Breast epithelium (tissue), 4 donors: Measurements from ENCODE around the gene TMEM82. TPM values are rescaled to one million over a fixed set of nuclear protein-coding genes. Genes with fewer than 3 reads are reported as not detected.

Source experiments
- DNase-seq, 2 donors: peaks; one replicate each; pipeline ENCODE4 v3.0.0-alpha.2; 2019; ENCODE audit warnings: low spot score in 2 of 2
- H3K27ac ChIP-seq, 2 donors: fragments of 200-600 bp; sonication (generic) in 1 of 2; one replicate each; pipeline ENCODE4 v1.5.1; 2016 to 2019; ENCODE audit warnings: mild to moderate bottlenecking in 1 of 2
- H3K27me3 ChIP-seq, 2 donors: fragments of 200-600 bp; sonication (generic) in 1 of 2; one replicate each; pipeline versions ENCODE4 v1.5.1 to v1.6.0; 2017 to 2019; ENCODE audit warnings: control low read depth in 1 of 2, mild to moderate bottlenecking in 1 of 2
- H3K36me3 ChIP-seq: fragments of 200-600 bp; one replicate; pipeline ENCODE4 v1.5.1; 2019
- H3K4me1 ChIP-seq, 2 donors: fragments of 200-600 bp; sonication (generic); one replicate each; pipeline ENCODE4 v1.5.1; 2016 to 2019; ENCODE audit warnings: control low read depth in 1 of 2
- H3K4me3 ChIP-seq, 3 donors: fragments of 200-600 bp; sonication (generic); 1 replicate in 2 of 3; 2 replicates in 1 of 3; pipeline ENCODE4 v1.5.1; 2016 to 2019; ENCODE audit warnings: mild to moderate bottlenecking in 3 of 3, moderate library complexity in 2 of 3
- H3K9me3 ChIP-seq, 2 donors: fragments of 200-600 bp; sonication (generic) in 1 of 2; one replicate each; pipeline ENCODE4 v1.5.1; 2016 to 2019; ENCODE audit warnings: control low read depth in 1 of 2
- POLR2A ChIP-seq: fragments of 450-650 bp; IDR thresholded peaks from one replicate; pipeline ENCODE4 v1.6.1; 2016; ENCODE audit warnings: antibody characterized with exemption, mild to moderate bottlenecking, moderate library complexity
- POLR2AphosphoS5 ChIP-seq, 3 donors: sonication (generic); formaldehyde crosslinking; IDR thresholded peaks; one replicate each; pipeline ENCODE4 v1.6.1; 2017; ENCODE audit warnings: antibody characterized with exemption in 3 of 3
- intact Hi-C: fragments of 100-400 bp; cut with DNase I; formaldehyde crosslinking; loops from one replicate; pipeline ENCODE4 v1.15.1; 2023; ENCODE audit warnings: low total_unique reads
- total RNA-seq, 3 donors: library from RNA; depleted of rRNA; stranded (reverse); fragments of >200 nt; gene quantifications; one replicate each; pipeline ENCODE4 v1.1.0, GENCODE V29; 2016
- TF ChIP-seq, protein P1 (sequence below), 3 donors: fragments of 450-650 bp; IDR thresholded peaks; one replicate each; pipeline ENCODE4 v1.5.1; 2016 to 2017; ENCODE audit warnings: antibody characterized with exemption in 3 of 3, mild to moderate bottlenecking in 3 of 3, moderate library complexity in 3 of 3

Gene TMEM82
- total RNA-seq, 3 donors from 2014 or later = not detected

GRCh38 chr1:15714406-15715136 is 27.7 kb upstream of the TMEM82 start:
- Histone ChIP-seq H3K4me1 (peaks cover 0 to 10% of the 10 kb centered on the region in 2 donors), H3K9me3 (no peaks in the 10 kb centered on the region), H3K36me3 (peaks cover 6% of the 10 kb centered on the region), H3K27me3 (no peaks in the 10 kb centered on the region), H3K27ac (peak overlapping the region; percentile 54 to 69), H3K4me3 (no peak overlapping the region)
- DNase-seq = no peak
- TF ChIP-seq POLR2A (no peak), POLR2AphosphoS5 (IDR thresholded peaks at IDR 0.05) (no peak)
- TF ChIP-seq, protein P1, sequence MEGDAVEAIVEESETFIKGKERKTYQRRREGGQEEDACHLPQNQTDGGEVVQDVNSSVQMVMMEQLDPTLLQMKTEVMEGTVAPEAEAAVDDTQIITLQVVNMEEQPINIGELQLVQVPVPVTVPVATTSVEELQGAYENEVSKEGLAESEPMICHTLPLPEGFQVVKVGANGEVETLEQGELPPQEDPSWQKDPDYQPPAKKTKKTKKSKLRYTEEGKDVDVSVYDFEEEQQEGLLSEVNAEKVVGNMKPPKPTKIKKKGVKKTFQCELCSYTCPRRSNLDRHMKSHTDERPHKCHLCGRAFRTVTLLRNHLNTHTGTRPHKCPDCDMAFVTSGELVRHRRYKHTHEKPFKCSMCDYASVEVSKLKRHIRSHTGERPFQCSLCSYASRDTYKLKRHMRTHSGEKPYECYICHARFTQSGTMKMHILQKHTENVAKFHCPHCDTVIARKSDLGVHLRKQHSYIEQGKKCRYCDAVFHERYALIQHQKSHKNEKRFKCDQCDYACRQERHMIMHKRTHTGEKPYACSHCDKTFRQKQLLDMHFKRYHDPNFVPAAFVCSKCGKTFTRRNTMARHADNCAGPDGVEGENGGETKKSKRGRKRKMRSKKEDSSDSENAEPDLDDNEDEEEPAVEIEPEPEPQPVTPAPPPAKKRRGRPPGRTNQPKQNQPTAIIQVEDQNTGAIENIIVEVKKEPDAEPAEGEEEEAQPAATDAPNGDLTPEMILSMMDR (IDR thresholded peaks at IDR 0.05) = no peak
- intact Hi-C loops = no loop called here

DNA sequence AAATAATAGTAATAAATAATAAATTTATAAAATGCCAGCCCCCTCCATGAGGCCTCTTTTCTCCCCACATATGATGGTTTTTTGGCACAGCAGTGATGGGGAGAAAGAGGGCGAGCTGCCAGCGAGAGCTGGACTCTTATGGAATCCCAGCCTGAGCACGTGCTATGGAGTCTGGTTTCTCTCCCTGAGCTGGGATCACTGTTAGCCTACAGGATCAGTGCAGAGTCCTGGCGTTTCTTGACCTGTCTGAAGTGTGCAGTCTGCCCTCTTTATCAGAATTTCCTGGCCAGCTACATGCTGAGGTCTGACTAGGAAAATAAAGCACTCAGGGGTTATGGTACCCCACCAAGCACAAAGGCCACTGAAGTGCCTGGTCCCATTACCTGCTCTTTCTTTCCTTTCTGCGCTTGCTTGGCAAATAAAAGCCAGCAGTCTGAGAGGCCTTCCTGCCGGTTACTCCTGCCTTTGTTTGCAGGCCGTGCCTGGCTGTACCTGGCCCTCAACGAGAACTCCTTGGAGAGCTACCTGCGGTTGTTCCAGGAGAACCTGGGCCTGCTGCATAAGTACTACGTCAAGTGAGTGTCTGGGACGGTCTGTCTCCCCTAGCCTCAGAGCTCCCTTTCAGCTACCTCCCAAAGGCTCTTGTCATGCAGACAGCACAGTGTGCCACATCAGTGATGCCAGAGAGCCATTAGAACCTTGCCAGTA is 24.7 kb upstream of the TMEM82 start:
- H3K4me3 ChIP-seq = no peak overlapping the region
- no peak for DNase-seq
- H3K27ac ChIP-seq = no peak overlapping the region
- no peaks in the 10 kb centered on the region for H3K9me3 ChIP-seq
- intact Hi-C loops = no loop called here
- H3K27me3 ChIP-seq = no peaks in the 10 kb centered on the region
- peaks cover 0 to 10% of the 10 kb centered on the region in 2 donors for H3K4me1 ChIP-seq
- TF ChIP-seq POLR2AphosphoS5 (IDR thresholded peaks at IDR 0.05) (no peak), POLR2A (no peak)
- TF ChIP-seq, protein P1 (IDR thresholded peaks at IDR 0.05) = no peak
- H3K36me3 ChIP-seq = peaks cover 6% of the 10 kb centered on the region

GRCh38 chr1:15718199-15718601 is 24.1 kb upstream of the TMEM82 start:
- DNase-seq = no peak
- H3K4me3 ChIP-seq = no peak overlapping the region
- no peaks in the 10 kb centered on the region for H3K27me3 ChIP-seq
- H3K36me3 ChIP-seq = peaks cover 6% of the 10 kb centered on the region
- intact Hi-C loops = no loop called here
- H3K27ac ChIP-seq = no peak overlapping the region
- TF ChIP-seq POLR2A (no peak), POLR2AphosphoS5 (IDR thresholded peaks at IDR 0.05) (no peak)
- TF ChIP-seq, protein P1 (IDR thresholded peaks at IDR 0.05) = no peak
- H3K4me1 ChIP-seq = peaks cover 0 to 10% of the 10 kb centered on the region in 2 donors
- no peaks in the 10 kb centered on the region for H3K9me3 ChIP-seq

DNA sequence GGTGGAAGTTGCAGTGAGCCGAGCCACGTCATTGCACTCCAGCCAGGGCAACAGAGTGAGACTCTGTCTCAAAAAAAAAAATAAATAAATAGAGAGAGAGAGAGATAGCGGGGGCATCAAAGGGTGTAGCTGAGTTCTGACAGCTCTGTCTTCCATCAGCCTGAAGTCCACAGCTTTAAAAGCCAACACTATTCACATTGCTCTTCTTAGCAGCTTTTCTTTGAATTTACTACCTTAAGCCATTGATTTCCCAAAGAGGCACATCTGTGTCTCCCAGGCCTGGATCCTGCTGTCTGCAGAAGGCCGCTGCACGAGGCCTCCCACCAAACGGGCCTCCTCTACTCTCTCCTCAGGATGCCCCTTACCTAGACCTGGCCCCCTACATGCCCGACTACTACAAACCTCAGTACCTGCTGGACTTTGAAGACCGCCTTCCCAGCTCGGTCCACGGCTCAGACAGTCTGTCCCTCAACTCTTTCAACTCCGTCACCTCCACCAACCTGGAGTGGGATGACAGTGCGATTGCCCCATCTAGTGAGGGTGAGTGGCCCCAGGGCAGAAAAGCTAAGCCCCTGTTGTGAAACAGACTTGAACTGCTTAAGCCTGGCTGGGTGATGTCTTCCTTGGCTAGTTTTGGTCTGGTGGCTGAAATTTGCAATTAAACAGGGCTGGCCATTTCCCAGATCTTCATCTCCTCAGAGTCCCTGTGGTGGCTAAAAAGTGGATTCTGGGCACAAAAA is 22.7 kb upstream of the TMEM82 start:
- no peak overlapping the region for H3K4me3 ChIP-seq
- no peak overlapping the region for H3K27ac ChIP-seq
- no peak for TF ChIP-seq POLR2A
- TF ChIP-seq POLR2AphosphoS5 (IDR thresholded peaks at IDR 0.05) = no peak
- TF ChIP-seq, protein P1 (IDR thresholded peaks at IDR 0.05) = no peak
- H3K9me3 ChIP-seq = no peaks in the 10 kb centered on the region
- no peak for DNase-seq
- H3K27me3 ChIP-seq = no peaks in the 10 kb centered on the region
- peaks cover 0 to 5% of the 10 kb centered on the region in 2 donors for H3K4me1 ChIP-seq
- H3K36me3 ChIP-seq = peaks cover 6% of the 10 kb centered on the region
- intact Hi-C loops = no loop called here
